ENCODE results near the gene CD300H.

GRCh38 chr17:74547736-74548135 lies 19.6 kb downstream of the CD300H start:
- TF ChIP-seq CTCF (IDR thresholded peaks at IDR 0.05): no peak
- TF ChIP-seq POLR2A (IDR thresholded peaks at IDR 0.05): no peak
